Activated naive CD4-positive, alpha-beta T cell treated with anti-CD3 and anti-CD28 coated beads, Interleukin-2, amount 50 U/mL, for 16 hours (primary cell): ENCODE data around the gene NKAIN2.
"Not testable (repeated sequence)": the region's sequence is repeated elsewhere in the genome, so short reads cannot be mapped to it uniquely, and the experiment has no call there.

Experiments
- DNase-seq: peaks from one replicate; pipeline ENCODE4 v3.0.0-alpha.2; 2020

NKAIN2 gene

GRCh38 chr6:124536157-124536841 lies 732.6 kb downstream of the NKAIN2 start:
- no peak for DNase-seq

- DNase-seq, result no peak
Measured at GRCh38 chr6:124536842-124537191, 733.2 kb downstream of the NKAIN2 start.

GRCh38 chr6:124539096-124539495 lies 735.4 kb downstream of the NKAIN2 start:
- DNase-seq, result no peak

DNA sequence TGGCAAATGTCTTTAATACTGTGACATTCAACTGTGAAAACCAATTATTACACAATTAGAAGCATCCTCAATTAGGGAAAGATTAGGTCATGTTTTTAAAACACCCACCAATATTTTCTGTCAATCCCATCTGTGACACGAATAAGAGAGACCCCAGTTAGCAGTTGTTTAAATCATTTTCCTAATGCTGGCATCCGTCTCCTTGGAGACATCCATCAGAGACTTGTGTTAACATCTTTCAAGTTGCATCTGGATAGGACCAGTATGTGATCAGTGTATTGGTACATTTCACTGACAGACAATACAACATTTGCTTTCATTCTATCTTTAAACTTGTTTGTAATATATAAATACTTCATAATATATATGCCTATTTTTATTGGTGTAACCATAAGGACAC lies 737.9 kb downstream of the NKAIN2 start:
- DNase-seq, result no peak

- no peak for DNase-seq
Measured at GRCh38 chr6:124546601-124547000, 742.9 kb downstream of the NKAIN2 start.

- no peak for DNase-seq
Measured at GRCh38 chr6:124551711-124552233, 748.1 kb downstream of the NKAIN2 start.

DNA sequence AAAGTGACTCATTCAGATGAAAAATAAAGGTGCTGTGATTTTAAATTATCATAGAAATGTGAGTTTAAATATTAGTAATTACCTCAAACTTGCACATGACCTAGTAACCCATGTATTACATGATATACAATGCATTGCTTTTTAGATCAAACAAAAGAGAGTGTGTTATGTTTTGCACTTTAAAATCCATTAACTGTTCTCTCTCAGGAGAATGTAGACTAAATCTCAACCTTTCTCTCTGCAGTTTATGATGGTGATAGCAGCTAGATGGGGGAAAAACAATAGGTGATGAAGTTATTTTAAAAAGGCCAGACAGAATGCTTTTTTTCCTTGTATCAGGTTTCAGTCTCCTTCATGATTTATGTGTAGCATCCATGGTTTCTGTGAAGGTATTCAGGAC lies 754.2 kb downstream of the NKAIN2 start:
- no peak for DNase-seq

- not testable (repeated sequence) for DNase-seq
Measured at GRCh38 chr6:124560078-124560477, 756.4 kb downstream of the NKAIN2 start.

- no peak for DNase-seq
Measured at GRCh38 chr6:124560873-124561567, 757.4 kb downstream of the NKAIN2 start.

- no peak for DNase-seq
Measured at GRCh38 chr6:124561635-124562130, 758.0 kb downstream of the NKAIN2 start.

GRCh38 chr6:124564125-124564524 lies 760.5 kb downstream of the NKAIN2 start:
- DNase-seq, result not testable (repeated sequence)

- DNase-seq, result no peak
Measured at GRCh38 chr6:124567401-124567800, 763.7 kb downstream of the NKAIN2 start.

DNA sequence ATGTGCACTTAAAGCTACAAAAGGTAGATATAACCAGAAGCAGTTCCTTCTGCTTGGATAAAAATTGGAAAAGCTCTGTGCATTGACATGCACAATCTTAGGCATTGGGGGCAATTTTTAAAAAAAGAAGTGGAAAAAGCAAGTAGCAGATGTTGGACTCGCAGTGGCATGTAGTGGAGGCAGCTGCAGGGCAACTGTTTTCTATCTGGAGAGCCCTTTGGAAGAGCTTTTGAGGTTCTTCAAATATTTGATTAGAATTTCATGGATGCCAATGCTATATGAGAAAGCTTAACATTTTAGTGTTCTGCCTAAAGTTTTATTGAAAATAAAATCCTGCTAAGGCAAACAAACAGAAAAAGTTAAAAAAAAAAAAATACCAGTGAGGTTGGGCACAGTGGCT lies 770.3 kb downstream of the NKAIN2 start:
- no peak for DNase-seq

- no peak for DNase-seq
Measured at GRCh38 chr6:124577734-124578281, 774.1 kb downstream of the NKAIN2 start.

DNA sequence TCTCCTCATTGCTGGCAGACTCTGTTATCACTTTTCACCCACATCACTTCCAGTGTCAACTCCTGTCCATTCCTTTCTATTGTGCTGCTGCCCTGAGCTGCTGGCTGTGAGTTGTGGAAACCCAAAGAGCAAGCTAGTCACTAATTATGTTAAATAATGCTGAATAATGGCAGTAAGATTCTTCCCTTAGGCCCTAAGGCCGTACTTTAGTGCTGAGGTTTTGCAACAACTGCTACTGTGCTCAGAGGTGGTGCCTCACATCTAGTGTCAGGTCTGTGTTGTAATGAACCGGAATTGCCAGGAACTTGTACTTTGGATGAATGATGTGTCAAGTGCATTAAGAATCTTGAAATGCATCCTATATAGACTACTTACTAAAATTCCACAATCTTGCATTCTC lies 786.3 kb downstream of the NKAIN2 start:
- no peak for DNase-seq

DNA sequence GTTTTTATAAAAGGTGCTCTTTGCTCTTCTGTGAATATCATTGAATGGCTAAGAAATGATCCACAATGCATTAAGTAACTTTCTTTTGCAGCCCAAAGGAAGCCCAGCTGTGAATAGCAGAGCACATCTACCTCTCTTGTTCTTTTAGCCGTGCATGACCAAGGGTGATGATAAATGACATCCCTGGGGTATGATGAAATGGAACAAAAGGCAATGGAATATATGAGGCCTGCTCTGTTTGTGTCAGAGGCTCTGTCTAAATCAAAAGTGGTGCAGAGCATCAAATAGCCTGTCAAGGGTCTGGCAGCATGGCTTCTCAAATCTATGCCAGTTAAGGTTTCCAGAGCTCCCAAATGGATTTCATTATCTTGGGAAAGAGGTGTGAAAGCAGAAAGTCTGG lies 796.0 kb downstream of the NKAIN2 start:
- DNase-seq, result no peak

GRCh38 chr6:124604719-124605118 lies 801.1 kb downstream of the NKAIN2 start:
- no peak for DNase-seq

- DNase-seq, result no peak
Measured at GRCh38 chr6:124607119-124607627, 803.5 kb downstream of the NKAIN2 start.

- no peak for DNase-seq
Measured at GRCh38 chr6:124613031-124613430, 809.4 kb downstream of the NKAIN2 start.

- no peak for DNase-seq
Measured at GRCh38 chr6:124622351-124622750, 818.7 kb downstream of the NKAIN2 start.

DNA sequence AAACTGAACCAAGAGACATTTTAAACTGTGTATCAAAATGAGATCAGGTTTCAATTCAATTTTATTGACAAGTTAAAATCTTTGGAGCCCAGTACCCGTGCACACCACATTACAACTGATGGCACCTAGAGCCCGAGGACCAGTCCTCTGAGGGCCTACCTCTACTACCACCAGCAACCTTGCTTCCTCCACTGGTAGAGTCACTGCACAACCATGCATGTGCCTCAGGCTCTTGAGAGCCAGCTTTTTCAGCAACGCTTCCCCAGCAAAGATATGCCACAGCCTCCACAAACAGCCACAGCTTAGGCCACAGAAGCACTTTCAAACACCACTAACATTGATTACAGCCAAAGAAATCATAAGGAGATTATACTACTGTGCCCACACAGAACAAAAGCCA lies 830.0 kb downstream of the NKAIN2 start:
- DNase-seq, result no peak

- DNase-seq, result no peak
Measured at GRCh38 chr6:124640432-124640831, 836.8 kb downstream of the NKAIN2 start.

GRCh38 chr6:124655866-124656265 lies 852.2 kb downstream of the NKAIN2 start:
- DNase-seq, result no peak

- DNase-seq, result no peak
Measured at GRCh38 chr6:124658053-124658452, 854.4 kb downstream of the NKAIN2 start.
